ENCODE data around the gene TGFBR1. TPM values are rescaled to one million over a fixed set of nuclear protein-coding genes. Genes with fewer than 3 reads are reported as not detected.

Gene TGFBR1
- total RNA-seq, 1 donor from 2014 or later = 207 TPM

DNA sequence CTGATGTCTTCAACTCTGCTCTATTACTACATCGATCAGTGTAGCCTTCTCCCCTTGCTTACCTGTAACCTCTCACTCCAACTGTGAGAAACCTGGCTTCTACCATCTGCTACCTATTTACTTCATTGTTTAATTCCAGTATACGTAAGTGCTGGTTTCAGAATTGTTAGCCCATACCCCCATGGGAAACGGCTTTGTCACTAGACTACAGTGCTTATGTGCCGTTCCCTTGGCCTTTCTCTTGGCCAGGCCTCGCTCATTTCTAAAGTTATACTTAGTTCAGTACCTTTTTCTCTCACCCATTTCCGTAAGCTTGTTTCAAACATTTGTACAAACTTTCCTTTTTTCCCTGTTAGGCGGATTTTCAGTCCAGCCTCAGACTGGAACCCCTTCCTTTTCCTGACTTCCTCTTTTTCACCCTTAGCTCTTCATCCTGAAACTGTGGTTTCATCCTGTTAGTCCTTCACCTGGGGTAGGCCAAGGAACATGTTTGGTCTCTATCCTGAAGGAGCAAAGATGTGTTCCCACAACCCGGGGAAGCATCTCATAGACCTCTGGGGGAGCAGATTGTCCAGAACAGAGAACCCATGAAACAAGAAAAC, 95.1 kb downstream of the TGFBR1 start:
- no peak overlapping the region for H3K27ac Mint-ChIP-seq (ENCODE audit: unreplicated experiment)
- H3K27me3 Mint-ChIP-seq (ENCODE audit: unreplicated experiment) = no peaks in the 10 kb centered on the region
- H3K4me1 Mint-ChIP-seq (ENCODE audit: low read depth, unreplicated experiment) = peaks cover 4% of the 10 kb centered on the region
- TF ChIP-seq, protein P1, sequence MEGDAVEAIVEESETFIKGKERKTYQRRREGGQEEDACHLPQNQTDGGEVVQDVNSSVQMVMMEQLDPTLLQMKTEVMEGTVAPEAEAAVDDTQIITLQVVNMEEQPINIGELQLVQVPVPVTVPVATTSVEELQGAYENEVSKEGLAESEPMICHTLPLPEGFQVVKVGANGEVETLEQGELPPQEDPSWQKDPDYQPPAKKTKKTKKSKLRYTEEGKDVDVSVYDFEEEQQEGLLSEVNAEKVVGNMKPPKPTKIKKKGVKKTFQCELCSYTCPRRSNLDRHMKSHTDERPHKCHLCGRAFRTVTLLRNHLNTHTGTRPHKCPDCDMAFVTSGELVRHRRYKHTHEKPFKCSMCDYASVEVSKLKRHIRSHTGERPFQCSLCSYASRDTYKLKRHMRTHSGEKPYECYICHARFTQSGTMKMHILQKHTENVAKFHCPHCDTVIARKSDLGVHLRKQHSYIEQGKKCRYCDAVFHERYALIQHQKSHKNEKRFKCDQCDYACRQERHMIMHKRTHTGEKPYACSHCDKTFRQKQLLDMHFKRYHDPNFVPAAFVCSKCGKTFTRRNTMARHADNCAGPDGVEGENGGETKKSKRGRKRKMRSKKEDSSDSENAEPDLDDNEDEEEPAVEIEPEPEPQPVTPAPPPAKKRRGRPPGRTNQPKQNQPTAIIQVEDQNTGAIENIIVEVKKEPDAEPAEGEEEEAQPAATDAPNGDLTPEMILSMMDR (IDR thresholded peaks at IDR 0.05; ENCODE audit: partially characterized antibody, unreplicated experiment) = no peak
- no peak for DNase-seq
- no peak overlapping the region for H3K4me3 Mint-ChIP-seq (ENCODE audit: unreplicated experiment)
- peaks cover 4% of the 10 kb centered on the region for H3K36me3 Mint-ChIP-seq (ENCODE audit: unreplicated experiment)
- no peaks in the 10 kb centered on the region for H3K9me3 Mint-ChIP-seq (ENCODE audit: unreplicated experiment)

DNA sequence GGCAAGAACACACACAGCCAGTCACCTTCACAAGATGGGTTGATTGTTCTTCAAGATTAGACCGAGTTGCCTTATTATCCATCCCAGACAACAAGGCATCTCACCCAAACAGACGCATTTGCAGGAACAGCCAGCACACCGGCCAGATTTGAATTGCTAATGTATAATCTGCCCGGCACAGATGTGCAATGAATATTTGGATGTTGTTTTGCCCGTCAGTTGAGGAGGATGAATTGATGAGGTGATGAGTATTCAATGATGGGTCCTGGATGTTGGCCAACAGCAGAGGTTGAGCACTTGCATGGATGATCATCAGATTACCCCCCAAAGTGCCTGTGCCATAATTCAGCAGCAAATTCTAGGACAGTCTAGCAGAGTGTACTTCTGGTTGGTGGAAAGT, 96.7 kb downstream of the TGFBR1 start:
- Mint-ChIP-seq H3K4me1 (ENCODE audit: low read depth, unreplicated experiment) (peaks cover 4% of the 10 kb centered on the region), H3K36me3 (ENCODE audit: unreplicated experiment) (peaks cover 3% of the 10 kb centered on the region), H3K9me3 (ENCODE audit: unreplicated experiment) (no peaks in the 10 kb centered on the region), H3K4me3 (ENCODE audit: unreplicated experiment) (no peak overlapping the region), H3K27ac (ENCODE audit: unreplicated experiment) (no peak overlapping the region), H3K27me3 (ENCODE audit: unreplicated experiment) (no peaks in the 10 kb centered on the region)
- no peak for DNase-seq
- TF ChIP-seq, protein P1 (IDR thresholded peaks at IDR 0.05; ENCODE audit: partially characterized antibody, unreplicated experiment) = no peak

Other genes with a start within 250 kb of the TGFBR1 start
- not detected for gene COL15A1, start 161.2 kb upstream of the TGFBR1 start, total RNA-seq (ENCODE audit: unreplicated experiment)
- 19.0 TPM for gene ALG2, start 116.8 kb downstream of the TGFBR1 start, total RNA-seq (ENCODE audit: unreplicated experiment)
- 131 TPM for gene SEC61B, start 117.2 kb downstream of the TGFBR1 start, total RNA-seq (ENCODE audit: unreplicated experiment)

All from glutamatergic neuron (in vitro differentiated cells).